ENCODE data around the gene BRF1. TPM values are rescaled to one million over a fixed set of nuclear protein-coding genes. Genes with fewer than 3 reads are reported as not detected.

BRF1 gene
- total RNA-seq, 1 experiment from 2014 or later = 41.2 TPM

- TF ChIP-seq EZH2 (IDR thresholded peaks at IDR 0.05) = no peak
- TF ChIP-seq ZNF274 (IDR thresholded peaks at IDR 0.05; ENCODE audit: low read depth, low read length) = no peak
- no peak for TF ChIP-seq SP1 (IDR thresholded peaks at IDR 0.05; ENCODE audit: low read depth)
- TF ChIP-seq YY1 (IDR thresholded peaks at IDR 0.05; ENCODE audit: extremely low read depth, insufficient replicate concordance, low read depth, low read length) = no peak
- TF ChIP-seq EZH2phosphoT487 (IDR thresholded peaks at IDR 0.05; ENCODE audit: borderline replicate concordance) = no peak
- peak; percentile 40; the same call in 1 of the 2 replicates for TF ChIP-seq ZFX (IDR thresholded peaks at IDR 0.05)
- TF ChIP-seq POLR2AphosphoS5 (IDR thresholded peaks at IDR 0.05; ENCODE audit: low read depth, low read length) = peak; percentile 31; the same call in 1 of the 2 replicates
- no peak for TF ChIP-seq CBX3 (IDR thresholded peaks at IDR 0.05; ENCODE audit: low read depth)
- TF ChIP-seq RAD21 (IDR thresholded peaks at IDR 0.05; ENCODE audit: low read depth) = no peak
- no peak for TF ChIP-seq ZBTB33 (IDR thresholded peaks at IDR 0.05; ENCODE audit: extremely low read depth, insufficient replicate concordance, low read length)
- no peaks in the 10 kb centered on the region for H4K20me1 ChIP-seq (ENCODE audit: insufficient read depth)
- POLR2A ChIA-PET = interaction anchor here (1.6 kb wide), 1 partner anchor 14 kb away, joined by 8 read pairs; the partner anchor contains the start of gene BRF1
- peaks cover 8 to 17% of the 10 kb centered on the region in 2 experiments; a peak in 3 of 4 replicates for H3K4me1 ChIP-seq (ENCODE audit: control insufficient read depth in 1 of 2, insufficient read depth in 2 of 2, low read length in 2 of 2)
- DNase-seq (ENCODE audit: low read depth, low spot score) (peak; percentile 47), ATAC-seq (peak; percentile 81)
- no peaks in the 10 kb centered on the region for H3K27me3 ChIP-seq (ENCODE audit: insufficient read depth, low read length)
- BruUV-seq (replicated peaks) = no TSS peak
- peak within 1 kb of the TSS; percentile 72 to 88 for H3K4me3 ChIP-seq (replicated peaks in 1 of 2; ENCODE audit: low read depth in 1 of 2, low read length in 2 of 2)
- RAD21 ChIA-PET (ENCODE audit: low non-redundant PET in 1 of 2, low total read pairs in 2 of 2, uncharacterized antibody in 2 of 2, unreplicated experiment in 2 of 2) = interaction anchor here in 1 of 2 experiments (0.9 kb wide), 1 partner anchor 20 kb away, joined by 3 read pairs; no protein-coding TSS in a partner anchor
- peak within 1 kb of the TSS; percentile 85 for H3K4me2 ChIP-seq (ENCODE audit: low read length)
- no peaks in the 10 kb centered on the region for H3K9me3 ChIP-seq (ENCODE audit: control insufficient read depth in 1 of 2, insufficient read depth in 1 of 2, low read depth in 1 of 2, low read length in 2 of 2)
- H2AFZ ChIP-seq (ENCODE audit: low read depth, low read length, poor library complexity, severe bottlenecking) = no peak within 1 kb of the TSS
- no peaks in the 10 kb centered on the region for H3K9me2 ChIP-seq (ENCODE audit: insufficient read depth)
- CTCF ChIA-PET = interaction anchor here (0.8 to 1.1 kb wide), 2 partner anchors 13 to 223 kb away, joined by 4 read pairs; partner anchors contain the start of gene BRF1
- peak within 1 kb of the TSS; percentile 73 for H3K27ac ChIP-seq (ENCODE audit: low read depth, low read length)
- H3K9ac ChIP-seq (ENCODE audit: low read length) = peak within 1 kb of the TSS; percentile 65
- H3K36me3 ChIP-seq (ENCODE audit: control insufficient read depth in 1 of 2, insufficient read depth in 2 of 2, low read length in 2 of 2) = no peaks in the 10 kb centered on the region
- peaks cover 38% of the 10 kb centered on the region for H3K79me2 ChIP-seq (ENCODE audit: insufficient read depth, low read length)
- intact Hi-C loops (cut with micrococcal nuclease) = loop anchor here (2.0 kb wide), 1 partner anchor 14 kb away; the partner anchor contains the start of gene BRF1
Measured at GRCh38 chr14:105314287-105315200, 13.7 kb upstream of the BRF1 start, which contains the start of gene PACS2. PACS2 (plus strand) TSS chr14:105314748; CDS start chr14:105314919, 171 bp downstream.

Data from HCT116 (cell line).